Upper lobe of left lung (tissue), 6 donors: ENCODE measurements around the gene RNF4. TPM values are rescaled to one million over a fixed set of nuclear protein-coding genes. Genes with fewer than 3 reads are reported as not detected.
A peak's percentile ranks its signal among the peaks of the same experiment; 100 is the strongest.
"Not testable (repeated sequence)": the region's sequence is repeated elsewhere in the genome, so short reads cannot be mapped to it uniquely, and the experiment has no call there.

Source experiments
- ATAC-seq, 2 donors: fragments of 200-7000 bp; cut with Tn5 transposase; one replicate each; pipeline ENCODE4 v1.9.1; 2022; ENCODE audit warnings: mild to moderate bottlenecking in 2 of 2, moderate library complexity in 2 of 2; ENCODE audit not compliant: low FRiP score in 2 of 2
- DNase-seq, 2 donors: peaks; one replicate each; pipeline ENCODE4 v3.0.0-alpha.2; 2019 to 2020
- H3K27ac ChIP-seq, 4 donors: fragments of 200-600 bp; sonication (generic); one replicate each; pipeline ENCODE4 v1.5.1; 2016 to 2019
- H3K27me3 ChIP-seq, 4 donors: fragments of 200-600 bp; sonication (generic); one replicate each; pipeline ENCODE4 v1.5.1; 2017 to 2019
- H3K36me3 ChIP-seq, 4 donors: fragments of 200-600 bp; sonication (generic); one replicate each; pipeline ENCODE4 v1.5.1; 2016 to 2019
- H3K4me1 ChIP-seq, 4 donors: fragments of 200-600 bp; sonication (generic); one replicate each; pipeline ENCODE4 v1.5.1; 2018 to 2019
- H3K4me3 ChIP-seq, 4 donors: fragments of 200-600 bp; sonication (generic); one replicate each; pipeline ENCODE4 v1.5.1; 2017 to 2019; ENCODE audit warnings: mild to moderate bottlenecking in 2 of 4, moderate library complexity in 1 of 4
- H3K9me3 ChIP-seq, 4 donors: fragments of 200-600 bp; sonication (generic); one replicate each; pipeline ENCODE4 v1.5.1; 2018 to 2019
- EP300 ChIP-seq, 4 donors: sonication (generic); formaldehyde crosslinking; IDR thresholded peaks; one replicate each; pipeline ENCODE4 v1.5.1; 2017; ENCODE audit warnings: antibody characterized with exemption in 4 of 4, control low read depth in 2 of 4
- POLR2A ChIP-seq, 4 donors: fragments of 450-650 bp; IDR thresholded peaks; one replicate each; pipeline ENCODE4 v1.5.1; 2016 to 2017; ENCODE audit warnings: antibody characterized with exemption in 4 of 4, mild to moderate bottlenecking in 2 of 4
- POLR2AphosphoS5 ChIP-seq, 2 donors: sonication (generic); formaldehyde crosslinking; IDR thresholded peaks; one replicate each; pipeline ENCODE4 v1.5.1; 2017; ENCODE audit warnings: antibody characterized with exemption in 2 of 2
- WGBS, 2 donors: methylation state at CpG; one replicate each; pipeline ENCODE4 v1.1.5; 2017 to 2018; 5-methylcytosine and 5-hydroxymethylcytosine counted together
- total RNA-seq, 6 donors: library from RNA; depleted of rRNA in 4 of 6; stranded (reverse); fragments of >200 nt in 4 of 6; gene quantifications; one replicate each; pipeline versions ENCODE4 v1.1.0 to v1.2.1, GENCODE V29; 2016 to 2021
- TF ChIP-seq, protein P1 (sequence below), 6 experiments: fragments of 450-650 bp in 4 of 6; fragments of 200-600 bp in 2 of 6; sonication (generic) in 2 of 6; IDR thresholded peaks; one replicate each; pipeline ENCODE4 v1.5.1; 2016 to 2019; ENCODE audit warnings: antibody characterized with exemption in 6 of 6
- donor health status: DM: no; HTN: no; CAD: no; lungs with moderate emphysema.
- donor health status: DM: no; HTN: yes; CAD: no; lungs with severe emphysema.

RNF4 gene
- total RNA-seq, 6 donors from 2014 or later, result 28.0 to 48.5 (median 43.3) TPM

DNA sequence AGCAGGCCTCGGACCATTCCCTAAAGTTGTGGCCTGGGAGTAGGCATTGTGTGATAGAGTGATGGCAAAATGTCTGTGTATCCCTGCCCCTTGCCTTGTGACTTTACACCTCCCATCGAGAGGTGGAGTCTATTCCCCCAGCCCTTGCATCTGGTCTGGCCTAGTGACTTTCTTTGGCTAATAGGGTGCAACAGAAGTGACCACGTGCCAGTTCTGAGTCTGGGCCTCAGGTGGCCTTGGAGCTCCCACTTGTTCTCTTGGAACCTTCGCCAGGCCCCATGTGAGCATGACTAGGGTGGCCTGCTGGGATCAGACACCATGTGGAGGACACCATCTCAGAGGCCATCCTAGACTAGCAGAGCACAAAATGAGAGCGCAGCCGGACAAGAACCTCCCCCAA, 3.9 kb upstream of the RNF4 start:
- no peak overlapping the region for H3K27ac ChIP-seq
- TF ChIP-seq POLR2AphosphoS5 (IDR thresholded peaks at IDR 0.05), result no peak
- no peak for TF ChIP-seq POLR2A (IDR thresholded peaks at IDR 0.05)
- no peak for TF ChIP-seq EP300 (IDR thresholded peaks at IDR 0.05)
- TF ChIP-seq, protein P1, sequence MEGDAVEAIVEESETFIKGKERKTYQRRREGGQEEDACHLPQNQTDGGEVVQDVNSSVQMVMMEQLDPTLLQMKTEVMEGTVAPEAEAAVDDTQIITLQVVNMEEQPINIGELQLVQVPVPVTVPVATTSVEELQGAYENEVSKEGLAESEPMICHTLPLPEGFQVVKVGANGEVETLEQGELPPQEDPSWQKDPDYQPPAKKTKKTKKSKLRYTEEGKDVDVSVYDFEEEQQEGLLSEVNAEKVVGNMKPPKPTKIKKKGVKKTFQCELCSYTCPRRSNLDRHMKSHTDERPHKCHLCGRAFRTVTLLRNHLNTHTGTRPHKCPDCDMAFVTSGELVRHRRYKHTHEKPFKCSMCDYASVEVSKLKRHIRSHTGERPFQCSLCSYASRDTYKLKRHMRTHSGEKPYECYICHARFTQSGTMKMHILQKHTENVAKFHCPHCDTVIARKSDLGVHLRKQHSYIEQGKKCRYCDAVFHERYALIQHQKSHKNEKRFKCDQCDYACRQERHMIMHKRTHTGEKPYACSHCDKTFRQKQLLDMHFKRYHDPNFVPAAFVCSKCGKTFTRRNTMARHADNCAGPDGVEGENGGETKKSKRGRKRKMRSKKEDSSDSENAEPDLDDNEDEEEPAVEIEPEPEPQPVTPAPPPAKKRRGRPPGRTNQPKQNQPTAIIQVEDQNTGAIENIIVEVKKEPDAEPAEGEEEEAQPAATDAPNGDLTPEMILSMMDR (IDR thresholded peaks at IDR 0.05), result no peak
- peaks cover 17 to 27% (median 20%) of the 10 kb centered on the region in 4 donors for H3K4me1 ChIP-seq
- WGBS, 2 donors, result 90 to 96% methylated on average over 2 to 6 of the region's 6 CpGs
- DNase-seq (no peak), ATAC-seq (no peak)
- H3K4me3 ChIP-seq, result no peak overlapping the region
- no peaks in the 10 kb centered on the region for H3K9me3 ChIP-seq
- no peaks in the 10 kb centered on the region for H3K36me3 ChIP-seq
- H3K27me3 ChIP-seq, result no peaks in the 10 kb centered on the region

DNA sequence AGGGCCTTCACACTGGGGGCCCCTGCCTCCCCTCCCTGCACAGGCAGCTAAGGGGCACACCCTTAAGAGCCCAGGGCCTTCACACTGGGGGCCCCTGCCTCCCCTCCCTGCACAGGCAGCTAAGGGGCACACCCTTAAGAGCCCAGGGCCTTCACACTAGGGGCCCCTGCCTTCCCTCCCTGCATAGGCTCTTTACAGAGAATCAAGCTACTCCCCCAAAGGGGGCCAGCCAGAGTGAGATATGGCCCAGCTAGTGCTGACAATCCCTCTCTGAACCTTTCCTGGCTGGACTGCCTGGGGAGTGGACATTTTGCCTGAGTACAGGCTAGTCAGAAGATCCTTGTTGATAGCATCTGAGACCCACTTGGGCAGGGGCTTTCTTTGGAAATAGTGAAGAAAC, 3.4 kb upstream of the RNF4 start:
- H3K4me3 ChIP-seq, H3K9me3 ChIP-seq, H3K36me3 ChIP-seq, ATAC-seq, H3K27ac ChIP-seq, H3K27me3 ChIP-seq, DNase-seq: not testable (repeated sequence)
- H3K4me1 ChIP-seq, result peaks cover 22 to 32% (median 25%) of the 10 kb centered on the region in 4 donors

- H3K4me1 ChIP-seq, result peaks cover 21 to 35% (median 23%) of the 10 kb centered on the region in 4 donors
- no peaks in the 10 kb centered on the region for H3K27me3 ChIP-seq
- H3K4me3 ChIP-seq, result peak overlapping the region; percentile 75 to 99 (median 87)
- peak; percentile 65 to 82 for ATAC-seq
- TF ChIP-seq POLR2A (IDR thresholded peaks at IDR 0.05) (peak in 1 of 4 donors; percentile 53), POLR2AphosphoS5 (IDR thresholded peaks at IDR 0.05) (no peak), EP300 (IDR thresholded peaks at IDR 0.05) (no peak)
- TF ChIP-seq, protein P1 (IDR thresholded peaks at IDR 0.05), result peak in 2 of 6 experiments; percentile 8 to 15
- H3K27ac ChIP-seq, result peak overlapping the region; percentile 88 to 97 (median 92)
- peak; percentile 65 to 92 for DNase-seq
- 0 to 1% methylated on average over 3 to 41 of the region's 78 CpGs for WGBS, 2 donors
- H3K36me3 ChIP-seq, result peaks cover 0 to 31% (median 5%) of the 10 kb centered on the region in 4 donors
- no peaks in the 10 kb centered on the region for H3K9me3 ChIP-seq
Measured at GRCh38 chr4:2469192-2469984, 482 bp downstream of the RNF4 start.

DNA sequence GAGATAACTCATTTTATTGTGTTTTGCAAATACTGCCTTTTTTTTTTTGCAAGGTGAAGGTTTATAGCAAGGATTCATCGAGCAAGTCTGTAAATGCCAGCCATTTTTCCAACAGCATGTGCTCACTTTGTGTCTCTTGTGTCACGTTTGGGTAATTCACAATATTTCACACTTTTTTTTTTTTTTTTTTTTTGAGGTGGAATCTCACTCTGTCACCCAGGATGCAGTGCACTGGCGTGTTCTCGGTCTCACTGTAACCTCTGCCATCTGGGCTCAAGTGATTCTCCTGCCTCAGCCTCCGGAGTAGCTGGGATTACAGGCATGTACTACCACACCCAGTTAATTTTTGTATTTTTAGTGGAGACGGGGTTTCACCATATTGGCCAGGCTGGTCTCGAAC, 1.9 kb downstream of the RNF4 start:
- Histone ChIP-seq H3K27ac (no peak overlapping the region), H3K4me1 (peaks cover 23 to 37% (median 23%) of the 10 kb centered on the region in 4 donors), H3K27me3 (no peaks in the 10 kb centered on the region), H3K4me3 (peak overlapping the region in 1 of 4 donors; percentile 79), H3K9me3 (no peaks in the 10 kb centered on the region), H3K36me3 (peaks cover 0 to 31% (median 5%) of the 10 kb centered on the region in 4 donors)
- TF ChIP-seq EP300 (IDR thresholded peaks at IDR 0.05) (no peak), POLR2AphosphoS5 (IDR thresholded peaks at IDR 0.05) (no peak), POLR2A (IDR thresholded peaks at IDR 0.05) (no peak)
- TF ChIP-seq, protein P1 (IDR thresholded peaks at IDR 0.05), result no peak
- ATAC-seq, result no peak
- DNase-seq, result no peak
- WGBS, 2 donors, result 78 to 81% methylated on average over 7 of the region's 7 CpGs

DNA sequence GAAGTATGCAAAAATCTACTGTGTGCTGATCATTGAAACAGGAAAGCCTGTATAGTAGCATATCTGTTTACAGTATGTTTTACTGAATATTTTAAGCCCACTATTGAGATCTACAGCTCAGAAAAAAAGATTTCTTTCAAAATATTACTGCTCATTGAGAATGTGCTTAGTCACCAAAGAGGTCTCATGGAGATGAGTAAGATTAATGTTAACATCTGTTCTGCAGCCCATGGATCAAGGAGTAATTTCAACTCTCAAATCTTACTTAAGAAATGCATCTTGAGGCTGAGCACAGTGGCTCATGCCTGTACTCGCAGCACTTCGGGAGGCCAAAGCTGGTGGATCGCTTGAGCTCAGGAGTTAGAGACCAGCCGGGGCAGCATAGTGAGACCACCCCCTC, 3.3 kb downstream of the RNF4 start:
- no peaks in the 10 kb centered on the region for H3K27me3 ChIP-seq
- H3K4me3 ChIP-seq, result no peak overlapping the region
- no peak for TF ChIP-seq EP300 (IDR thresholded peaks at IDR 0.05)
- TF ChIP-seq, protein P1 (IDR thresholded peaks at IDR 0.05), result no peak
- TF ChIP-seq POLR2AphosphoS5 (IDR thresholded peaks at IDR 0.05), result no peak
- TF ChIP-seq POLR2A (IDR thresholded peaks at IDR 0.05), result no peak
- no peak overlapping the region for H3K27ac ChIP-seq
- 95 to 96% methylated on average over 4 of the region's 4 CpGs for WGBS, 2 donors
- DNase-seq (no peak), ATAC-seq (no peak)
- H3K9me3 ChIP-seq, result no peaks in the 10 kb centered on the region
- H3K36me3 ChIP-seq, result peaks cover 0 to 31% (median 5%) of the 10 kb centered on the region in 4 donors
- H3K4me1 ChIP-seq, result peaks cover 23 to 51% (median 25%) of the 10 kb centered on the region in 4 donors
